ENCODE data around the gene FHAD1.
A peak's percentile ranks its signal among the peaks of the same experiment; 100 is the strongest.

The FHAD1 gene

GRCh38 chr1:15315815-15316214 is 68.8 kb downstream of the FHAD1 start:
- Histone ChIP-seq H3K9me3 (replicated peaks; ENCODE audit: low read length) (peaks cover 5% of the 10 kb centered on the region), H3K4me1 (ENCODE audit: control insufficient read depth, insufficient read depth, low read length) (no peaks in the 10 kb centered on the region), H3K4me3 (ENCODE audit: low read length) (no peak overlapping the region), H3K4me2 (ENCODE audit: low read length) (no peak overlapping the region), H3K36me3 (ENCODE audit: insufficient read depth, low read length) (no peaks in the 10 kb centered on the region), H3K9ac (ENCODE audit: low read depth, low read length) (no peak overlapping the region), H3K27me3 (ENCODE audit: control insufficient read depth, insufficient read depth, low read length) (peaks cover 11% of the 10 kb centered on the region)

GRCh38 chr1:15316510-15316909 is 69.5 kb downstream of the FHAD1 start:
- no peaks in the 10 kb centered on the region for H3K36me3 ChIP-seq (ENCODE audit: insufficient read depth, low read length)
- no peaks in the 10 kb centered on the region for H3K4me1 ChIP-seq (ENCODE audit: control insufficient read depth, insufficient read depth, low read length)
- peaks cover 5% of the 10 kb centered on the region for H3K9me3 ChIP-seq (replicated peaks; ENCODE audit: low read length)
- no peak overlapping the region for H3K4me2 ChIP-seq (ENCODE audit: low read length)
- no peak overlapping the region for H3K4me3 ChIP-seq (ENCODE audit: low read length)
- peaks cover 11% of the 10 kb centered on the region for H3K27me3 ChIP-seq (ENCODE audit: control insufficient read depth, insufficient read depth, low read length)
- no peak overlapping the region for H3K9ac ChIP-seq (ENCODE audit: low read depth, low read length)

GRCh38 chr1:15320267-15320666 is 73.2 kb downstream of the FHAD1 start:
- Histone ChIP-seq H3K36me3 (ENCODE audit: insufficient read depth, low read length) (no peaks in the 10 kb centered on the region), H3K4me3 (ENCODE audit: low read length) (no peak overlapping the region), H3K4me2 (ENCODE audit: low read length) (no peak overlapping the region), H3K27me3 (ENCODE audit: control insufficient read depth, insufficient read depth, low read length) (peaks cover 11% of the 10 kb centered on the region), H3K9ac (ENCODE audit: low read depth, low read length) (no peak overlapping the region), H3K4me1 (ENCODE audit: control insufficient read depth, insufficient read depth, low read length) (peaks cover 5% of the 10 kb centered on the region), H3K9me3 (replicated peaks; ENCODE audit: low read length) (no peaks in the 10 kb centered on the region)

- Histone ChIP-seq H3K4me2 (ENCODE audit: low read length) (no peak overlapping the region), H3K9me3 (replicated peaks; ENCODE audit: low read length) (no peaks in the 10 kb centered on the region), H3K9ac (ENCODE audit: low read depth, low read length) (no peak overlapping the region)
Observed at GRCh38 chr1:15321601-15322000, 74.6 kb downstream of the FHAD1 start.

GRCh38 chr1:15322648-15323350 is 75.8 kb downstream of the FHAD1 start:
- peaks cover 9% of the 10 kb centered on the region for H3K4me1 ChIP-seq (ENCODE audit: control insufficient read depth, insufficient read depth, low read length)
- H3K27me3 ChIP-seq (ENCODE audit: control insufficient read depth, insufficient read depth, low read length): peaks cover 14% of the 10 kb centered on the region
- H3K36me3 ChIP-seq (ENCODE audit: insufficient read depth, low read length): no peaks in the 10 kb centered on the region
- no peaks in the 10 kb centered on the region for H3K9me3 ChIP-seq (replicated peaks; ENCODE audit: low read length)
- H3K9ac ChIP-seq (ENCODE audit: low read depth, low read length): no peak overlapping the region
- H3K4me3 ChIP-seq (ENCODE audit: low read length): no peak overlapping the region
- H3K4me2 ChIP-seq (ENCODE audit: low read length): no peak overlapping the region

More at GRCh38 chr1:15321601-15322000, 74.6 kb downstream of the FHAD1 start:
- Histone ChIP-seq H3K27me3 (ENCODE audit: control insufficient read depth, insufficient read depth, low read length) (peaks cover 11% of the 10 kb centered on the region), H3K4me3 (ENCODE audit: low read length) (no peak overlapping the region), H3K4me1 (ENCODE audit: control insufficient read depth, insufficient read depth, low read length) (peaks cover 5% of the 10 kb centered on the region), H3K36me3 (ENCODE audit: insufficient read depth, low read length) (no peaks in the 10 kb centered on the region)

GRCh38 chr1:15323351-15323988 is 76.4 kb downstream of the FHAD1 start:
- Histone ChIP-seq H3K9me3 (replicated peaks; ENCODE audit: low read length) (no peaks in the 10 kb centered on the region), H3K9ac (ENCODE audit: low read depth, low read length) (no peak overlapping the region), H3K4me1 (ENCODE audit: control insufficient read depth, insufficient read depth, low read length) (peaks cover 12% of the 10 kb centered on the region), H3K4me3 (ENCODE audit: low read length) (no peak overlapping the region), H3K36me3 (ENCODE audit: insufficient read depth, low read length) (no peaks in the 10 kb centered on the region), H3K27me3 (ENCODE audit: control insufficient read depth, insufficient read depth, low read length) (peaks cover 14% of the 10 kb centered on the region), H3K4me2 (ENCODE audit: low read length) (peak overlapping the region; percentile 42)

GRCh38 chr1:15323989-15324868 is 77.2 kb downstream of the FHAD1 start:
- H3K36me3 ChIP-seq (ENCODE audit: insufficient read depth, low read length): no peaks in the 10 kb centered on the region
- H3K27me3 ChIP-seq (ENCODE audit: control insufficient read depth, insufficient read depth, low read length): peaks cover 14% of the 10 kb centered on the region
- no peaks in the 10 kb centered on the region for H3K9me3 ChIP-seq (replicated peaks; ENCODE audit: low read length)
- H3K4me2 ChIP-seq (ENCODE audit: low read length): peak overlapping the region; percentile 42
- H3K4me1 ChIP-seq (ENCODE audit: control insufficient read depth, insufficient read depth, low read length): peaks cover 20% of the 10 kb centered on the region
- no peak overlapping the region for H3K4me3 ChIP-seq (ENCODE audit: low read length)
- no peak overlapping the region for H3K9ac ChIP-seq (ENCODE audit: low read depth, low read length)

- Histone ChIP-seq H3K9ac (ENCODE audit: low read depth, low read length) (no peak overlapping the region), H3K9me3 (replicated peaks; ENCODE audit: low read length) (no peaks in the 10 kb centered on the region), H3K36me3 (ENCODE audit: insufficient read depth, low read length) (no peaks in the 10 kb centered on the region), H3K4me3 (ENCODE audit: low read length) (no peak overlapping the region), H3K4me1 (ENCODE audit: control insufficient read depth, insufficient read depth, low read length) (peaks cover 23% of the 10 kb centered on the region), H3K4me2 (ENCODE audit: low read length) (no peak overlapping the region), H3K27me3 (ENCODE audit: control insufficient read depth, insufficient read depth, low read length) (peaks cover 14% of the 10 kb centered on the region)
Observed at GRCh38 chr1:15324869-15325335, 77.9 kb downstream of the FHAD1 start.

GRCh38 chr1:15325375-15326085 is 78.5 kb downstream of the FHAD1 start:
- H3K4me3 ChIP-seq (ENCODE audit: low read length): no peak overlapping the region
- peaks cover 14% of the 10 kb centered on the region for H3K27me3 ChIP-seq (ENCODE audit: control insufficient read depth, insufficient read depth, low read length)
- no peaks in the 10 kb centered on the region for H3K9me3 ChIP-seq (replicated peaks; ENCODE audit: low read length)
- no peaks in the 10 kb centered on the region for H3K36me3 ChIP-seq (ENCODE audit: insufficient read depth, low read length)
- H3K9ac ChIP-seq (ENCODE audit: low read depth, low read length): no peak overlapping the region
- H3K4me1 ChIP-seq (ENCODE audit: control insufficient read depth, insufficient read depth, low read length): peaks cover 23% of the 10 kb centered on the region
- no peak overlapping the region for H3K4me2 ChIP-seq (ENCODE audit: low read length)

GRCh38 chr1:15326691-15327588 is 79.9 kb downstream of the FHAD1 start:
- peaks cover 14% of the 10 kb centered on the region for H3K27me3 ChIP-seq (ENCODE audit: control insufficient read depth, insufficient read depth, low read length)
- H3K4me3 ChIP-seq (ENCODE audit: low read length): no peak overlapping the region
- H3K9me3 ChIP-seq (replicated peaks; ENCODE audit: low read length): no peaks in the 10 kb centered on the region
- no peak overlapping the region for H3K9ac ChIP-seq (ENCODE audit: low read depth, low read length)
- peaks cover 23% of the 10 kb centered on the region for H3K4me1 ChIP-seq (ENCODE audit: control insufficient read depth, insufficient read depth, low read length)
- peak overlapping the region; percentile 19 for H3K4me2 ChIP-seq (ENCODE audit: low read length)
- H3K36me3 ChIP-seq (ENCODE audit: insufficient read depth, low read length): no peaks in the 10 kb centered on the region

Data from skeletal muscle satellite cell (primary cell).